Midbrain (tissue), 1 donor: ENCODE data around the gene DIP2C.
"Not testable (repeated sequence)": the region's sequence is repeated elsewhere in the genome, so short reads cannot be mapped to it uniquely, and the experiment has no call there.

ENCODE experiments used
- DNase-seq: peaks from one replicate; lab custom pipeline; 2025; lab: John Stamatoyannopoulos, UW

DIP2C gene

DNA sequence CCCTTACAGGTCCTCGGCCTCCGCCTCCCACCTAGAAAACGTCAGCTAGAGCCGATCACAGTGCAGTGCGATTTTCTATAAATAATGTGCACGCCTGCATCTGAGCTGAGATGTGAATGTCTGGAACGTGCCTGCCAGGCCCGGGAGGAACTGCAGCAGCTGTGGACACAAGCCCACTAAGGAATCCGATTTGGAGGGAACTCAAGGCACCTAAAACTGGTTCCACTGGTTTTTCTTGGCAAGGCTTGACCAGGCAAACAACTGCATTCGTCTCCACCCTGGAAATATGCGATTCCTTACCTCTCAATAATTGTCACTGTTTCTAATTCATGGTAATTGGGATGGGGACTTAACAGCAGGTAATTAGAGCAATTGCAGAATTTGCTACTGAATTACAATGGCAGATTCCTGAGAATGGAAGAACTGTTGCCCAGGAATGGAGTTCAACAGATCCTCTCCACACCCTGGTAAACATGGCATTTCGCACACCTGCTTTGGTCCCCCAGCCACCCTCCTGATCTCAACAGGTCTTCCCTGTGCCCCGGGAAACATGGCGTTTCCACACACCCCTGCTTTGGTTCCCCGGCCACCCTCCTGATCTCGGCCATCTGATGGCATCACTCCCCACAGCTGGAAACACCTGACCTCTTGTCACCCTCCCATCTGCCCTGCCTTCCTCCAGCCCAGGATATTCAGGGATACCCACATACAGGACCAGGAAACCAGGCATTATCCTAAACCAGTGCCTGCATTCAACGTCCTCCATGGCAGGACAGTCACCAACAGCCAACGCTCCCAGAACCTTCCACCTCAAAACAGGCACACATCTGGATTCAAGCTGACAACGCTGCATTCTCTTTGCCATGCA, 76.0 kb downstream of the DIP2C start:
- no peak for DNase-seq

DNA sequence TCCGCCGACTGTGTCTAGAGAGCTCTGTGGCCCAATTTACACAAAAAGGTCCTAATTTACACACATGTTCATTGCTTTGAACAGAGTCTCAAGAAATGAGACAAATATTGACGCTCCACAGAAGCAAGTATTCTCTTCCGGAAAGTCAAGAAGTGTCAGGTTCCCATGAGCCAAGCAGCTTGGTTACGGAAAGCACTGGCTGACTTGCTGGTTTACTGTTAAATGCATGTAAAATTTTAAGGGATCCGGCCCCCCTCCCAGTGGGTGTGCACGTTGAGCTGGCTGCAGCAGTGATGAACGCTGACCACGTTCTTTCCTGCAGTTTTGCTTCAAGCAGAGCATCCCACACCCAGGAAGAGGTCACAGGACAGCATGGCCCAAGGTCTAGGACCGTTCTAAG, 76.8 kb downstream of the DIP2C start:
- DNase-seq: no peak

GRCh38 chr10:610642-611305, 78.7 kb downstream of the DIP2C start:
- DNase-seq: not testable (repeated sequence)

DNA sequence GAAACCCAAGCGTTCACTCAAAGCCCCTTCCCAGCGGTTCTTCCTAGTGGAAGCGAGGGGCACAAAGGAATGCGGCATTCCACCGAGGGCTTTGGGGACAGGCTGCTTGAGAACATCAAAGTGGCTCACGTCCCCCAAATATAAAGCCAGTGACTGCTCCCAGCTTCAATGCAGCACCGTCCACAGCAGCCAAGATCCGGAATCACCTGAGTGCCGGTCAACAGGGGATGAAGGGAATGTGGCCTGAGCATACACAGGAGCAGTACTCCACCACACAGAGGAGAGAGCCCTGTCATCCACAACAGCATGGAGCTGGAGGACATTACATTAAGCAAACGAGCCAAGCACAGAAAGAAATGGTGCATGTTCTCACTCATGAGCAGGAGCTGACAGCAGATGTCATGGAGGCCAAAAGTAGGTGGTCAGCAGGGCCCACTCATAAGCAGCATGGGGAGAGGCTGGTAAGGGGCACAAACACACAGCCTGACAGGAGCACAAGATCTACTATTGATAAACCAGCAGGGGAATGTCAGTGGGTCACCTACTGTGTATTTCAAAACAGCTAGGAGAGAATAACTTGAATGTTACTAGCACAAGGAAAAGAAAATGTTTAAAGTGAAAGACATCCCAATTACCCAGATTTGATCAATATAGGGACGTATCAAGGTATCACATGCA, 79.5 kb downstream of the DIP2C start:
- no peak for DNase-seq

DNA sequence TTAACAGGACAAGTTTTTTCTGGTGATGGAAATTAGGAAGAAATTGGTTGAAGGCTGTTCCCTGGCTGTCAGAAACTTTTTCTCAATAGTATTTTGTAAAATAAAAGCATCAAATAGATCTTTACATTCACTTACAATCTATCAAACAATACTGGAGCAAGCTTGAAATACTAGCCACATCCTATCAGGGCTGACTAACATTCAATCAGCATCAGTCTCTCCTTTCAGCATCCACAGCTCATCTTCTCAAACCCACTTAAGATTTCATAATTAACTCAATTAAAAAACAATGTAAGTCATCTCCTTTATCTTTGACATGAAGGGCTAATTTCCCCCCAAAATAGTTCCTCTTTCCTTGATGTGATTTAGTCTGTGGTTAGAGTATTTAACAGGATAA, 80.2 kb downstream of the DIP2C start:
- no peak for DNase-seq

DNA sequence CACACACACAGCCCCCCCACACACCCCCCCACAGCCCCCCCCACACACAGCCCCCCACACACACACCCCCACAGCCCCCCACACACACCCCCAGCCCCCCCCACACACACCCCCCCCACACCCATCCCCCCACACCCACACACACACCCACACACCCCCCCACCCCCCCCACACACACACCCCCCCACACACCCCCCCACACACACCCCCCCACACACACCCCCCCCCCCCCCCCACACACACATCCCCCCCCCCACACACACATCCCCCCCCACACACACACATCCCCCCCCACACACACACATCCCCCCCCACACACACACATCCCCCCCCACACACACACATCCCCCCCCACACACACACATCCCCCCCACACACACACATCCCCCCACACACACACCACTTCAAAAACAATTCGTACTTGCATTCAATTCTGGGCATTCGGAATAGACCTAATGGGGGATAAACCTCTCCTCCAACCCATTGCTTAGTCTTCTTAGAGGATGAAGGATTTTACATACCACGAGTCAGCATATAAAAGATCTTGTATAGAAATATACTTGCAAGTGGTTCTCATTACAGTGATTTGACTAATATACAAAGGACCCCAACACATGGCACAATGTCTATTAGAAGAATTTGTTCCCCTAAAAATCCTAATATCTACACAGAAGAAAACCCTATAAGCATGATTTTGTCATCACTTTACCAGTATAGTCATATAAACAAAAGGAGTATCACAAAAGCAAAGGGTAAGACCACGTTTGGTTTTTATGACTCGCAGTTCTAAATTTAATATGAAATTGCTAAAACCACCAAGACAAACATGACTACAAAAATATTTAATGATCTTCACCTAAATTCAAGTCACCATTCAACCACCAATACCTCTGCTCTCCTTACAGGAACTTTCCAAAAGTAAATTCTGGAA, 80.9 kb downstream of the DIP2C start:
- DNase-seq: no peak

DNA sequence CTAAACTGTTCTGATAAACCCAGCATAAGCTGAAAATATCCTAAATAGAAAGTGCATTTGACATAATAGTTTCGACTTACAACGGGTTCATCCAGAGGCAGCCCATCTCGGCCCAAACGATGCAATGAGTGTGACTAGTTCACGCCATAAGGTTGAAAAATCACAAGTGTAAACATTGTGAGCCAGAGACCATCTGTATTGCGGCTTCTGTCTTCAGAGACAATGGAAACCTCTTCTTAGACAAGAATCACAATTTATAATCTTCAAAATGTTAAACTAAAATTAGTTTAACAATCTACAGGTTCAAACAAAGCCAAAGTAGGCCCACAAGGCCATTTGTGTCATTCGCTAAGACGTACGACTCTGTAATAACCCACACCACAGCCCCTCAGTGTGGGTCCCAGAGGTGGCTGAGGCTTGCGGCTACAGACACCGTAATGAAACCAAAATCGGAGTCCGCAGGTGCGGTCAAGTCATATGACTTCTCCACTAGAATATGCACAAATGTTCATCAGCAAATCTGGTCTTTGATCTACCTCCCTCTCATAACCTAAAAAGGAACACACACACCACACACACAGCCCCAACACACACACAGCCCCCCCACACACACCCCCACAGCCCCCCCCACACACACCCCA, 81.8 kb downstream of the DIP2C start:
- DNase-seq: no peak

DNA sequence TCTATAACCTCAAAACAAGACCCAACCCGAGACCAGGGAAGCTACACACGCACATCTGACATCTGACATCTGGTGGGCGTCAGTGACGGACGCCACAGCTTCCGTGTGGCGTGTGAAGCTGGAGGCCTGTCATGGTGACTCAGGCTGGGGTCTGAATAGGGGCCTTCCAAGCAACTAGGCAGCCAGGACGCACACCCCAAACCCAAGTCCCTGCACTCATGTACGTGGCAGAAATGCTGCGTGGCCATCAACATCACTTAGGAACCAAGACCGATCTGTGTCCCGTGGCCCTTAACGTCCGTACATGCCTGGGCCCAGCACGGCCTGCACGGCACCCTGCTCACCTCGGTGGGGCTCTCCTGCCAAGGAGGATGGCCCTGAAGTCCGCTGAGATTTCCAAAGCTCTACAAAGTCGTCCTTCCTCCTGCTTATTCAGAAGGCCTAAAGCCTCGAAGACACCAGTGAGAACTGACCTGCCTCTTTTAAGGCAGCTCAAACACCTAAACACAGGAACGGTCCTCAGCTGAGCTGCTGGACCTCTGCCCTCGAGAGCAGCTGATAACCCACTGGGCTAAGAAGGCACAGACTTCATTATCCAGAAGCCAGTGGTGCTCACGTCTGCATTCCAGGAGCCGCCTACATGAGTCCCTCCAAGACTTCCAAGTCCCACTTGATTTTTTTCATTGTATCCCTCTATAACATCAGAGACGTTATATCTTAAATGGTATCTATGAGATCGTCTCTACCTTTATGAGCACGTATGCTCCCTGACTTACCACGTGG, 82.5 kb downstream of the DIP2C start:
- no peak for DNase-seq

DNA sequence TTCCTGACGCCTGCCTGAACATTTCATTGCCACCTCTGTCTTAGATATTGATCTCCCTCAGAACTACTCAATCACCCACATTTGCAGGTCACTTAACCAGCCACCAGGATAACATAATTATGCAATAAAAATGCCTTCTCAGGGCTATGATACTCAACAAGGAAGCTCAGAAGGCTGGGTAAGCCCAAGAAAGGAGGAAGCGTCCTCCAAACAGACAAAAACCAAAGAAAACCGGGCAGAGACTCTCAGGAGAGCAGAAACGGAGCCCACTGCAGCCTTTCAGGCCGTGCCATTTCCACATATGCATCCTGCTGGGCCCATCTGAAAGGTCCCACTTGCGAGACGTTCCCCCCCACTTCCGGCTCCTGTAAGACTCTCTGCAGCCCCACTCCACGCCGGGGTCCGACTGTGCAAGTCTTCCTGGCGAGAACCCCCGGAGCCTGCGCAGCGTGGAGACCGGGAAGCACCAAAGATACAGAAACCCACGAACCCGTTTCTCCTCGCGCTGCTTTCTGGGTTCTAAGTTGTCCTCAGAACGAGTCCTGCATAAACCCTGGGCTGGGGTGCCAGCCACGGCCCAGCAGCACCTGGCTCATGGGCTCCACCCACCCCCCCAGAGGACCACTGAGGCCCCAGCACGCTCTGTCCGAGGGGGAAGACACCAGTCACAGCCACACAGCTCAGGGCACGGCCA, 83.7 kb downstream of the DIP2C start:
- DNase-seq: no peak

DNA sequence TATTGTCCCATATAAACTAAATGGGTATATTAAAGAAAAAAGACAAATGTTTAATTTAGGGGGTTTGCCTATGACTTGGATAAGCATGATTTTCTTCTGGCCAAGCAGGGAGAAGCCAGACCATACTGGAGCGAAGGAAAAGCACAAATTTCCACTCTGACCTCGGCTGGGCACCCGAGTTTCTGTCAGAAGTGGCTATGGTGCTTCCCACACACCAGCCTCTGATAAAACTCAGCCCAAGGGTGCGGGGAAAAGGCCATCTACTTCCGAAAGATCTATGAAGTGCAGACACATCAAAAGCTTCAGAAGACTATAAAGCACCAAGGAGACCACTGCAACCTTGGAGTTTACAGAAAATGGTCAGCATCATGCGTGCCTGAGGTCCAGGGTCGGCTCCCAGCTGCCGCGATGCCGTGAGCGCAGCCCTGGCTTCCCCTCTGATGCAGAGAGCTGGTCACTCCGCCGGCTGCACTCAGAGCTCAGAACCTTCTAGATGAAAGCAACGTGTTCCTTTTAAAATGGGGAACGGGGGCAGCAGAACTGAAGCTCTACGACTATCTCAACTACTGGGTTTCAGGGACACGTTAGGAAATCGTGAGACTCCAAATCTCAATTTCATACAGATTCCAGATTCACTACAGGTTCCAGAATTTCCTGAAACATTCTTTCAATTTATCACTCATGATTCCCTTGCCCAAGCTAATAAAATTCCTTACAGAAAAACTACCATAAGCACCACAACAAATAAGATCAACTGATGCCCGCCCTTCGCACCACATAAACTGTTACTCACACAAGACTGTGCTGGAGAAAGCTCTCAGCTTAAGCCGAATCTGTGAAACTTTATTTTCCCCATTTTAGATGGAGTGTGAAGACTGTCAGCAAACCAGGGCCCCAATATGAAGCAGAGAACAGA, 84.5 kb downstream of the DIP2C start:
- DNase-seq: no peak

GRCh38 chr10:603745-604144, 85.7 kb downstream of the DIP2C start:
- DNase-seq: no peak

DNA sequence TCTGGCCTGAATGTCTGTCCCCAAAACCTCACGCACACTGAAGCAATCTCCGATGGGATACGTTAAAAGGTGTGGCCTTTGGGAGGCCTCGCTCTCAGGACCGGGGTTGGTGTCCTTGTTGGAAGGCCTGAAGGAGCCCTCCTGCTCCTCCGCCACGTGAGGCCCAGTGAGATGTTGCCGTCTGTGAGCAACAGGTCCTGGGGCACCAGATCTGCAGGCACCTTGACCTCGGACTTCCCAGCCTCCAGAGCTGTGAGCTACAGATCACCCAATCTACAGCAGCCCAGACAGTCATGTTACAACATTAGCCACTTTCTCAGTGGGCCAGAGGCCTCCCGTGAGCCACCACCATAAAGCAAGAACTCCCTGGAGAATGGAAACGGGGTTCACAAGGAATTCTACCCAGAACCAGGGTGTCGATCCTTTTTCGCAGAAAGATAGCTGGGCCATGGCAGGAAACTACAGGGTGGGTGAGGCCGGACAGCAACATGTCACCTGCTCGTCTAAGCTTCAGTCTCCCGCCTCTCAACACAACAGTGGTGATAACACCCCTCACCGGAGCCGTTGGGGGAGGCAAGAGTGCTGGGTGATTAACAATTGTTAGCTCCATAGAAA, 87.0 kb downstream of the DIP2C start:
- DNase-seq: no peak

GRCh38 chr10:601660-601963, 87.9 kb downstream of the DIP2C start:
- DNase-seq: no peak

DNA sequence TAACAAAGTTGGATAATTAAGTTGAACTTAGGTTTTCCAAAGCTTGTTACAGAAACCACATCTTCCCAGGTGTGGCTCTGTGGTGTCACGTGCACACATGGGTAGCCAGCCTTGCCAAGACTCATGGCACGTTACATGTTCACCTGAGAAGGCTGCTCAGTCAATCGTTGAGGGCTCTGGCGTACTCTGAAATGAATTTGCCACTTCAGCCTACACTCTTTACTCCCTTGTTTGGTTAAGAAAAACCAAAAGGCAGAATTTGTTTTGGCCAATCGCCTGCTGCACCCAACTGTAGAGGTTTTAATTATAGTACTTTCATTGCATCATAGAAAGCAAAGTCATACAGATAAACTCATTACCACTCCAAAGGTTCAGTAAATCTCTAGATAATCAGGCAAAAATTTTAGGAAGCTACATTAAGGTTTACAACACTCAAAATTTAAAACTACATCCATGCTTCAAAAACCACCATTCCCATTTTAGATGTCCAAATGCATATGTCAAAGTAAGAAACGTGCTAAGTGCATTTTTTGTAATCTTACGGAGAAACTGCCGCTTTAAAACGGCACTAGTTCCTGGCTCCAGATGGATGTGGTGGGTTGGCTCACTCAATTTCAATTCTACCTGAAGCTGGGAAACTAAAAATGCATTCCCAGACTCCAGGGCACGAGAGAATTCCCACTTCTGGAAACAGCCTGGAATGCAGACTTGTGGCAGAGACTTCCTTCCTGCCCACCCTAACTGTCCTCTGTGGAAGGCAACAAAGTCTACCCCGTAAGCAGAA, 88.4 kb downstream of the DIP2C start:
- DNase-seq: no peak

DNA sequence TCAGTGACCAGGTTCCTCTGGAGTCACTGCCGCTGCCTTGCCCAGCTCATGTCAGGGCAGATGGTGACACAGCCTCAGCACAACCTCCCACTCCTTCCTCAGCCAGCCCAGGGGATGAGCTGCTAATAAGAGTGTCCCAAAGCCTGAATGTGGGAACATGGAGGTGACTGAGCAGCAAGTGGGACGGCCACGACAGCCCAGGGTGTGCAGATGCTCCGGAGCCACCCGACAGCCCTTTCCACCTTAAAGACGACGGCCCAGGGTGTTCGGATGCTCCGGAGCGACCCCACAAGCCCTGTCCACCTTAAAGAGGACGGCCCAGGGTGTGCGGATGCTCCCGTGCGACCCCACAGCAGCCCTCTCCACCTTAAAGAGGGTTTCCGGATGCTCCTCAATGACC, 89.2 kb downstream of the DIP2C start:
- no peak for DNase-seq

DNA sequence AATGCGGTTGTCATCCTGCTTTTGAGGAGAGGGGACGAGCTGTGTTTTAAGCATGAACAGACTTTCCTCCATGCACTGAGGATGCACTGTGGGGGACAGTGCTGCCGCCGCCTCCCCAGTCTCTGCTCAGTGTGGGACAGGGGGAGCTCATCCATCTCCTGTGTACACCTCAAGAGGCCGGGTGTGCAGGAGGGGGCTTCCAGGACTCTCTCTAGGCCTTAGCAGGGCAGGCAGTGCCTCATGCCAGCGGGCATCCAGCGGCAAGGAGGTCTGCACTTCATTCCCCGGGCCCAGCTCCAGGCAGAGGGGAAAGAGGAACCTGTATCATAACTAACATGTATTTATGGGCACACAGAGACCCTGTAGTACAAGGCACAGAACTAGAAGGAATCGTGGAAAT, 89.7 kb downstream of the DIP2C start:
- no peak for DNase-seq

DNA sequence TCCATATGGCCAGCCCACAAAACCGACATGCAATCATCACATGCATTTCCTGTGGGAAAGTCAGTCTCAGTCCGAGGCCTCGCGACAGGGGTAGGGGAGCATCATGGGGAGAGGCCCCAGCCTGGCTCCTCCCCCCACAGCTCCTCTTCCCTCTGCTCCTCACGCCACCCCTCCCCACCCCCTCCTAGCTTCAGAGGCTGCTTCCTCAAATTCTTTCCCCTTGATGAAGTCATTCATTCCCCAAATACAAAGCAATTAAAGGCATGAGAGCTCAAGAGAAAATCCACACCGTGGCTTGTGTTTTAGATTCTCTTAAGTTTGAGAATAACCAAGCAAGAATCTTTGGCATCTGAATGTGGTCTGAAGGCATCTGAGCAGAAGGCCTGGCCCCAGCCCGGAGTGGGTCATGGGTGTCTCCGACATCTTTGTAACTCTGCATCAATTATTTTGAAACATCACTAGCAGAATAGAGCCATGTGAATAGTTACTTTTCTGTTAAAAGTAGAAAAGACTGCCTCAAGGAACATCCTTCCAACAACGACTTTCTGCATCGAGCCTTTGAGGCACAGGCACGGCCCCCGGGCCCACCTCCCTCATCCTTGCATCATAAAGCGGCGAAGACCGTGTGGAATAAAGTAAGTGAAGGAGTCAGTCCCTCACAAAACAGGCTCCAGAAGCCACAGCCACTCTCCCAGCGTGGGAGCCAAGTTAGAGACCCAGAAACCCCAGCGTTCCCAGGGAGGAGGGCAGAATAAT, 90.9 kb downstream of the DIP2C start:
- no peak for DNase-seq
